OCI-LY7 (cell line): Measurements from ENCODE around the gene ZKSCAN1. TPM values are rescaled to one million over a fixed set of nuclear protein-coding genes. Genes with fewer than 3 reads are reported as not detected.
"Not testable (repeated sequence)": the region's sequence is repeated elsewhere in the genome, so short reads cannot be mapped to it uniquely, and the experiment has no call there.

Source experiments
- BruUV-seq: library from RNA; stranded (reverse); fragments of 400-500 nt; replicated peaks from 2 replicates; lab custom pipeline; 2021; lab: Mats Ljungman, UMichigan
- CTCF ChIA-PET: fragments of 300-600 bp; sonication (Branson Sonifier 250); formaldehyde crosslinking; loops from one replicate; lab custom pipeline; 2022; ENCODE audit warnings: antibody characterized with exemption; ENCODE audit not compliant: unreplicated experiment; lab: Charles Lee
- POLR2A ChIA-PET: fragments of 300-600 bp; sonication (Branson Sonifier 250); formaldehyde crosslinking; loops from one replicate; lab custom pipeline; 2022; ENCODE audit warnings: antibody characterized with exemption; lab: Charles Lee
- DNase-seq: peaks from one replicate; pipeline ENCODE4 v3.0.0-alpha.2; 2015; ENCODE audit warnings: low spot score
- H2AFZ ChIP-seq: fragments of 200-600 bp; sonication (generic), shearing (Covaris generic); 2 replicates; pipeline ENCODE4 v1.6.1; 2014; ENCODE audit warnings: mild to moderate bottlenecking, antibody characterized with exemption, low read length, moderate library complexity
- H3K27ac ChIP-seq: fragments of 200-600 bp; sonication (generic); 2 replicates; pipeline ENCODE4 v1.5.1; 2014; ENCODE audit warnings: mixed run types, low read depth, mild to moderate bottlenecking, moderate library complexity, low read length, inconsistent platforms; ENCODE audit not compliant: poor library complexity, severe bottlenecking
- H3K36me3 ChIP-seq: fragments of 200-600 bp; sonication (generic); 2 replicates; pipeline ENCODE4 v1.6.1; 2014; ENCODE audit warnings: mild to moderate bottlenecking, antibody characterized with exemption, low read length, moderate library complexity, mixed read lengths; ENCODE audit not compliant: insufficient read depth
- H3K4me1 ChIP-seq: fragments of 200-600 bp; sonication (generic); 2 replicates; pipeline ENCODE4 v1.5.1; 2014; ENCODE audit warnings: mild to moderate bottlenecking, low read length; ENCODE audit not compliant: insufficient read depth, poor library complexity, severe bottlenecking
- H3K4me2 ChIP-seq: fragments of 200-600 bp; sonication (generic); 2 replicates; pipeline ENCODE4 v1.6.1; 2014; ENCODE audit warnings: mild to moderate bottlenecking, low read length
- H3K4me3 ChIP-seq: fragments of 200-600 bp; sonication (generic); 2 replicates; pipeline ENCODE4 v1.5.1; 2014; ENCODE audit warnings: mild to moderate bottlenecking, low read depth, low read length; ENCODE audit not compliant: poor library complexity, severe bottlenecking
- H3K79me2 ChIP-seq: fragments of 200-600 bp; sonication (generic); 2 replicates; pipeline ENCODE4 v1.6.1; 2016; ENCODE audit warnings: low read depth, mild to moderate bottlenecking, low read length, moderate library complexity, mixed read lengths; ENCODE audit not compliant: insufficient read depth
- H3K9me2 ChIP-seq: fragments of 200-600 bp; sonication (generic); 2 replicates; pipeline ENCODE4 v1.6.1; 2016; ENCODE audit warnings: mild to moderate bottlenecking, low read length, mixed read lengths; ENCODE audit not compliant: insufficient read depth
- H3K9me3 ChIP-seq: fragments of 200-600 bp; sonication (generic); 2 replicates; pipeline ENCODE4 v1.6.1; 2014; ENCODE audit warnings: mild to moderate bottlenecking, mixed run types, low read length, mixed read lengths
- H4K20me1 ChIP-seq: fragments of 200-600 bp; sonication (generic); 2 replicates; pipeline ENCODE4 v1.6.1; 2014; ENCODE audit warnings: mild to moderate bottlenecking, antibody characterized with exemption, low read length, moderate library complexity, mixed read lengths; ENCODE audit not compliant: insufficient read depth
- CTCF ChIP-seq: fragments of 200-600 bp; sonication (generic); conservative IDR thresholded peaks from 2 replicates; pipeline ENCODE4 v1.5.1; 2014; ENCODE audit warnings: mild to moderate bottlenecking, antibody characterized with exemption, low read length, moderate library complexity, mixed read lengths
- EZH2phosphoT487 ChIP-seq: fragments of 200-600 bp; sonication (generic); IDR thresholded peaks from 2 replicates; pipeline ENCODE4 v1.6.1; 2018; ENCODE audit warnings: low read depth, borderline replicate concordance, mild to moderate bottlenecking, mixed run types, antibody characterized with exemption, low read length, moderate library complexity, mixed read lengths
- intact Hi-C: fragments of 100-400 bp; cut with micrococcal nuclease; formaldehyde crosslinking; loops from one replicate; pipeline ENCODE4 v1.10.0; 2022; ENCODE audit not compliant: unreplicated experiment
- total RNA-seq, 2 experiments: library from RNA; depleted of rRNA in 1 of 2; stranded (reverse); fragments of >200 nt in 1 of 2; shearing (Covaris generic) in 1 of 2; gene quantifications; 2 replicates each; pipeline ENCODE4 v1.2.3, GENCODE V29; 2014 to 2022

ZKSCAN1 gene
- total RNA-seq, 2 experiments from 2014 or later, result 20.2 to 48.1 TPM

- Histone ChIP-seq H3K4me3 (no peak overlapping the region), H3K9me2 (no peaks in the 10 kb centered on the region), H4K20me1 (no peaks in the 10 kb centered on the region), H3K4me2 (no peak overlapping the region), H3K36me3 (no peaks in the 10 kb centered on the region), H3K27ac (no peak overlapping the region), H3K4me1 (peaks cover 11% of the 10 kb centered on the region), H2AFZ (no peak overlapping the region), H3K9me3 (no peaks in the 10 kb centered on the region), H3K79me2 (peaks cover 3% of the 10 kb centered on the region; the same call in 1 of the 2 replicates)
- ChIA-PET CTCF (no interaction called here), POLR2A (interaction anchor here (0.7 kb wide), 2 partner anchors 52 to 500 kb away, joined by 3 to 4 read pairs; no protein-coding TSS in a partner anchor)
- DNase-seq, result no peak
- intact Hi-C loops, result no loop called here
- no TSS peak for BruUV-seq
- TF ChIP-seq CTCF (no peak), EZH2phosphoT487 (no peak)
Measured at GRCh38 chr7:100010901-100011300, 4.5 kb upstream of the ZKSCAN1 start.

GRCh38 chr7:100011516-100011915 is 3.9 kb upstream of the ZKSCAN1 start:
- no peak overlapping the region for H3K4me3 ChIP-seq
- peaks cover 9% of the 10 kb centered on the region for H3K79me2 ChIP-seq
- no peaks in the 10 kb centered on the region for H3K36me3 ChIP-seq
- no peaks in the 10 kb centered on the region for H3K9me3 ChIP-seq
- peaks cover 15% of the 10 kb centered on the region for H3K4me1 ChIP-seq
- H3K27ac ChIP-seq, result no peak overlapping the region
- no peak overlapping the region for H3K4me2 ChIP-seq
- DNase-seq, result no peak
- intact Hi-C loops, result no loop called here
- H3K9me2 ChIP-seq, result no peaks in the 10 kb centered on the region
- ChIA-PET POLR2A (interaction anchor here (0.6 to 0.7 kb wide), 3 partner anchors 51 to 172 kb away, joined by 3 to 4 read pairs (median 4); no protein-coding TSS in a partner anchor), CTCF (no interaction called here)
- no peak for TF ChIP-seq CTCF
- TF ChIP-seq EZH2phosphoT487, result no peak
- peaks cover 5% of the 10 kb centered on the region; the same call in 1 of the 2 replicates for H4K20me1 ChIP-seq
- no TSS peak for BruUV-seq
- H2AFZ ChIP-seq, result no peak overlapping the region

GRCh38 chr7:100012385-100013327 is 2.7 kb upstream of the ZKSCAN1 start:
- H3K9me2 ChIP-seq, H3K27ac ChIP-seq, H3K4me2 ChIP-seq, H3K9me3 ChIP-seq, DNase-seq, H3K4me3 ChIP-seq, H3K36me3 ChIP-seq, intact Hi-C loops, CTCF ChIA-PET, BruUV-seq: not testable (repeated sequence)
- peaks cover 21% of the 10 kb centered on the region for H3K79me2 ChIP-seq
- H2AFZ ChIP-seq, result peak overlapping the region; percentile 64; the same call in 1 of the 2 replicates
- H3K4me1 ChIP-seq, result peaks cover 20% of the 10 kb centered on the region
- H4K20me1 ChIP-seq, result peaks cover 13% of the 10 kb centered on the region; the same call in 1 of the 2 replicates
- POLR2A ChIA-PET, result interaction anchor here (0.6 kb wide), 1 partner anchor 70 kb away, joined by 5 read pairs; no protein-coding TSS in a partner anchor
